DMS53 treated with DMSO at 0.1 percent for 48 hours (cell line): Measurements from ENCODE around the gene OLFM2.
"Not testable (repeated sequence)": the region's sequence is repeated elsewhere in the genome, so short reads cannot be mapped to it uniquely, and the experiment has no call there.

ENCODE experiments used
- DNase-seq: peaks from one replicate; lab custom pipeline; 2025; ENCODE audit not compliant: unreplicated experiment; lab: John Stamatoyannopoulos, UW

OLFM2 gene

GRCh38 chr19:9865732-9866501 is 70.4 kb downstream of the OLFM2 start:
- DNase-seq, result no peak

- no peak for DNase-seq
Measured at GRCh38 chr19:9863759-9864158, 72.6 kb downstream of the OLFM2 start.

- DNase-seq, result no peak
Measured at GRCh38 chr19:9862938-9863337, 73.4 kb downstream of the OLFM2 start.

DNA sequence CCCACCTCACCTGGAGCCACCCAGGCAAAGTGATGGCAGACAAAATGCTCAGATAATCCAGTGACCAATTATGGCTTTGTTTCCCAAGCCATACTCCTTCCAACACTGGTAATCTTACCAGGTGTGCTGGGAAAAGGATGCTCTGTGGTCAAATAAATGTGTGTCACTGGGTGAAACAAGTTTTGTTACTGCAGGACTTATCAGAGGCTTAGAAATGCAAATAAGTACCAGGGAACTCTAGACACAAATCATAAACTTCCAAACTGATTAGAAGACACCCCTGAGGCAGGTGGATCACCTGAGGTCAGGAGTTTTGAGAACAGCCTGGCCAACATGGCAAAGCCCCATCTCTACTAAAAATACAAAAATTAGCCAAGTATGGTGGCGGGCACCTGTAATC is 74.8 kb downstream of the OLFM2 start:
- DNase-seq, result no peak

DNA sequence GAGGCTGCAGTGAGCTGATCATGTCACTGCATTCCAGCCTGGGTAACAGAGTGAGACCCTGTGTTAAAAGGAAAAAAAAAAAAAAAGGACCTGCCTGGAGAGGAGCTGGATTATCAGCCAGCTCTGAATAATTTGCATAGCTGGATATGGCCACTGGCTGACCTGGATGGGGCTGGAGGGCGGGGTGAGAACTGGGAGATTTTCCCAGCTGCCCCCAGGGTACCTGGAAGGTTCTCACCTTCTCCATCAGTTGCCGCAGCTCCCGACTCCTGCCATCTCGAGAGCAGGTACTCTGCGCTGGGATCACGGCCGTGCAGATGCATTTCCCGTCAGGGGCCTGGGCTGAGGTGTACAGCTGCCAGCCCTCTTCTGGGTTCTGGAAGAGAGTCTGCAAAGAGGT is 75.9 kb downstream of the OLFM2 start:
- DNase-seq, result no peak

- DNase-seq, result no peak
Measured at GRCh38 chr19:9858766-9859165, 77.5 kb downstream of the OLFM2 start.

DNA sequence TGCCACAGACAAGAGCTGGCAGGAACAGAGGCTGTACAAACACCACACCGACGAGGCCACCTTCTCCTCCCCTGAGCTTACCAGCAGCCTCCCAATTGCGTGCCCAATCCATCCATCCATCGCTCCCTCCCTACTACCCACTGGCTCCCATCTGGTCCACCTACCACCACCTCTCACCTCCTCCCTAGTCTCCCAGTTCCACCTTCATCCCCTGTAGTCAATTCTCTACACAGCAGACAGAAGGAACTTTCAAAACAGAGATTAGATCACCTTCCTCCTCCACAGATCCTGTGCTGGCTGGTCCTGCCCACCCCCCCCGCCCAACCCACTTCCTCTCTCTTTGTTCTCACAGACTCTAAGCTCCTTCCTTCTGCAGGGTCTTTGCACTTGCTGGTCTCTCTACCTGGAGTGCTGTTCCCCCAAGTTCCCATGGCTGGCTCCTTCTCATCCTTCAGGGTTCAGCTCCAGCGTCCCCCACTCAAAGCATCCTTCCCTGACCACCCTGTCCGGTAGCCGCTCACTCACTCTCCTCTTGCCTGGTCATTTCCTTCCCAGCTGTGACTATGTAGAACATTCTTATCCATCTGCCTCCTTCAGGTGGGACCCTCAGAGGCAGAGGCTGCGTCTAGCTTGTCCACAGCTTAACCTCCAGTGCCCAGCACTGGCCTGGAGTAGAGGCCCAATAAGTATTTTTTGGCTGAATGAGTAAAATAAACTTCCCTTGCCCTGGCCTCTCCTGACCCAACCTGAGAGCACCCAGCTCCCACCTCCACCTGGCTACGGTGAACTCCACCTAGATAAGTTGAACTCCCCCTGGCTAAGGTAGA is 78.2 kb downstream of the OLFM2 start:
- no peak for DNase-seq

- no peak for DNase-seq
Measured at GRCh38 chr19:9857076-9857721, 79.1 kb downstream of the OLFM2 start.

DNA sequence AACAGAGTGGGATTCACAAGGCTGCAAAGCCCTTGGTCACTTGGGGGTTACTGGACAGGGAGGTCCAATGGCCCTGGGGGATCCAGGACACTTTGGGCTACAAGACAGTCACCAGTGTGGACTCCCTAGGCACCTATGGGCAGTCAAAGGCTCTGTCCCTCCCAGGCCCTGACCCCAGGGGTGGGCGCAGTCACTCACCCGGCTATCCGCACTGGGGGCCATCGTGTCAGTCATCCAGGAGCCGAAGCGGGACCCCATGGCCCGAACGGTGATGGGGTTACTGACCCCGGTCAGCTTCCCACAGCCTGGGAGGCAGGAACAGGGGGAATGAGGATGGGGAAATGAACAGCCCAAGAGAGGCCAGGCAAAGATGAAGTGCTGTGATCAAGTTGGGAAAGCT is 79.7 kb downstream of the OLFM2 start:
- no peak for DNase-seq

GRCh38 chr19:9854282-9854846 is 82.0 kb downstream of the OLFM2 start:
- DNase-seq, result no peak

GRCh38 chr19:9850235-9850959 is 85.9 kb downstream of the OLFM2 start:
- DNase-seq, result no peak

DNA sequence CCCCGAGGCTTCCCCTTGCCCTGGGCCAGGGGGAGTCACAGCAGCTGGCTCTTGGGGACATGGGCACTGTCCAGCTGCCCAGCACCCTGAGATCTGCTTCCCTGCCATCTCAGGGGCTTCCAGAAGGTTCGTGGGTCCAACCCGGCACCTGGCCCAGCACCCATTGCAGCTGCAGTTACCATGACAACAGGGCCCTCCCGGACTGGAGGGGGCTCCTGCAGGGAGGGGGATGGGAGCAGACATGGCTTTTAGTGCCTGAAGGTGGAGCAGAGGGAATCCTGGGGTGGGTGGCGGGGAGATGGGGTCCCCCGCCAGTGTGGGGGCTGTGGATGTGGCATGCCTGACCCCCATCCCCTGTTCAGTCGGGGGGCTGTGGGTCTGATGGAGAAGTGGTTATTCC is 86.5 kb downstream of the OLFM2 start:
- no peak for DNase-seq

- no peak for DNase-seq
Measured at GRCh38 chr19:9848762-9849161, 87.6 kb downstream of the OLFM2 start.

- DNase-seq, result no peak
Measured at GRCh38 chr19:9848060-9848459, 88.3 kb downstream of the OLFM2 start.

- DNase-seq, result no peak
Measured at GRCh38 chr19:9847087-9847671, 89.1 kb downstream of the OLFM2 start.

- DNase-seq, result not testable (repeated sequence)
Measured at GRCh38 chr19:9843626-9844273, 92.6 kb downstream of the OLFM2 start.

DNA sequence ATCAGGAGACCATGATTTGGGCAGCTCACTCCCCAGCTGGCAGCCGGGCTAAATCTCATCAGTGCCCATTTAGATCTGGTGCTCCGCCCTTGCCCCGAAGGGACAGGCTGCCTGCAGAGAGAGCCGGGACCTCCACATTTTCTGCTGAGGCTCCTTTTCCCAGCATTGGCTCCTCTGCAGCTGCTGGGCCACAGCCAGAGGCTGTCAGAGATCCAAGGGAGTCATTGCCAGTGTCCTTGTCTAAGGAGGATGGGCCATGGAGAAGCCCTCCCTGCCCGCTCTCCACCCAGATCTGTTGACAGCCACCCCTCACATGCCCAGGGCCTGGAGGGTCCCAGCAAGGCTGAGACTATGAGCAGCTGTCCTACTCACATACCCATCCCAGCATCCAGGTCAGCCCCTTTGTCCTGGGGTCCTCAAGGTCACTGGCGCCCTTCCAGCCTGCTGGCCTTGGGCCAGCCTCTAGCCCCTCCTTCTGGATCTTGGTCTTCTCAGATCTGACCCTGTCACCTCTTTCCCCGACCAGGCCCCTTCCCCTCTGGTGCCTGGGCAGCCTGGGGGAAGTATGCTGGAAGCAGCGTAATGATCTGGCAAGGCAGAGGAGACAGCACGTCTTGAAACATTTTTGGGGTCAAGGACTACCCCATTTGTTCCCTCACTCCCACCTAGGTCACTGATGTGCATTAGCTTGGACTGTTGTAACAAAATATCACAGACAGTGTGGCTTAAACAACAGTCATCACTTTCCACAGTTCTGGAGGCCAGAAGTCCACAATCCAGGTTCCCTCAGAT is 93.3 kb downstream of the OLFM2 start:
- DNase-seq, result no peak

GRCh38 chr19:9839415-9839814 is 96.9 kb downstream of the OLFM2 start:
- DNase-seq, result no peak

GRCh38 chr19:9838324-9838723 is 98.0 kb downstream of the OLFM2 start:
- DNase-seq, result no peak
